K562 (cell line): ENCODE results near the gene TTC5. TPM values are rescaled to one million over a fixed set of nuclear protein-coding genes. Genes with fewer than 3 reads are reported as not detected.
A peak's percentile ranks its signal among the peaks of the same experiment; 100 is the strongest.

Experiments used
- CBX2 ChIP-seq: fragments of 200-600 bp; sonication (generic); IDR thresholded peaks from one replicate; pipeline ENCODE4 v1.6.1; 2012; ENCODE audit warnings: mild to moderate bottlenecking, low read length, inconsistent platforms; ENCODE audit not compliant: insufficient read depth, poor library complexity, severe bottlenecking
- CHD4 ChIP-seq: fragments of 200-600 bp; sonication (generic); IDR thresholded peaks from 3 replicates; pipeline ENCODE4 v1.6.1; 2012; ENCODE audit warnings: low read depth, mild to moderate bottlenecking, mixed read lengths, low read length, inconsistent platforms; ENCODE audit not compliant: insufficient read depth, insufficient replicate concordance, poor library complexity, severe bottlenecking
- CXXC5 ChIP-seq: fragments of 250-450 bp; sonication (Bioruptor Pico); IDR thresholded peaks from 2 replicates; pipeline ENCODE4 v1.8.0; 2022; ENCODE audit warnings: inconsistent platforms, mild to moderate bottlenecking, moderate library complexity
- FOSL1 ChIP-seq: fragments of 200-800 bp; sonication (Bioruptor generic); conservative IDR thresholded peaks from 2 replicates; pipeline ENCODE4 v1.6.1; 2016; ENCODE audit warnings: missing genetic modification characterization, missing compliant biosample characterization
- GABPB1 ChIP-seq: sonication (generic); formaldehyde crosslinking; IDR thresholded peaks from 2 replicates; pipeline ENCODE4 v1.8.0; 2022; ENCODE audit warnings: mild to moderate bottlenecking, missing genetic modification reagents
- JUN ChIP-seq, 2 experiments: sonication (generic) in 1 of 2; formaldehyde crosslinking in 1 of 2; IDR thresholded peaks; 2 replicates each; pipeline versions ENCODE4 v1.6.1 to v1.8.0; 2012 to 2022; ENCODE audit warnings: borderline replicate concordance in 2 of 2, mild to moderate bottlenecking in 2 of 2, improper control_type of control experiment in 1 of 2, low read depth in 1 of 2, low read length in 1 of 2, missing genetic modification reagents in 1 of 2
- MEIS2 ChIP-seq: fragments of 450-650 bp; IDR thresholded peaks from 2 replicates; pipeline ENCODE4 v1.6.1; 2014; ENCODE audit warnings: mild to moderate bottlenecking; ENCODE audit not compliant: partially characterized antibody
- MYC ChIP-seq, 2 experiments: fragments of 250-450 bp in 1 of 2; sonication (Bioruptor Pico) in 1 of 2; IDR thresholded peaks; 2 replicates each; pipeline versions ENCODE4 v1.5.1 to v1.6.1; 2012 to 2021; ENCODE audit warnings: low read depth in 2 of 2, borderline replicate concordance in 1 of 2, improper control_type of control experiment in 1 of 2, low read length in 1 of 2, mild to moderate bottlenecking in 1 of 2, moderate library complexity in 1 of 2
- NBN ChIP-seq: fragments of 450-650 bp; IDR thresholded peaks from 2 replicates; pipeline ENCODE4 v1.6.1; 2016; ENCODE audit warnings: low read depth, mild to moderate bottlenecking
- NFIC ChIP-seq: fragments of 450-650 bp; IDR thresholded peaks from 2 replicates; pipeline ENCODE4 v1.6.1; 2017; ENCODE audit warnings: mild to moderate bottlenecking, inconsistent platforms
- PHF8 ChIP-seq: fragments of 200-600 bp; sonication (generic); IDR thresholded peaks from 2 replicates; pipeline ENCODE4 v1.6.1; 2012; ENCODE audit warnings: mixed run types, mild to moderate bottlenecking, inconsistent platforms, low read length, moderate library complexity, borderline replicate concordance
- POLR2A ChIP-seq: fragments of 450-650 bp; conservative IDR thresholded peaks from 2 replicates; pipeline ENCODE4 v1.6.1; 2016
- POLR3A ChIP-seq: IDR thresholded peaks from 2 replicates; pipeline ENCODE4 v1.6.1; 2011; ENCODE audit warnings: borderline replicate concordance, mild to moderate bottlenecking, moderate library complexity; ENCODE audit not compliant: insufficient read length, insufficient read depth; ENCODE audit errors: extremely low read depth
- TEAD1 ChIP-seq, 2 experiments: fragments of 450-650 bp in 1 of 2; sonication (generic) in 1 of 2; formaldehyde crosslinking; IDR thresholded peaks; 2 replicates each; pipeline versions ENCODE4 v1.4.0 to v1.8.0; 2020 to 2022; ENCODE audit warnings: mild to moderate bottlenecking in 2 of 2, missing genetic modification reagents in 1 of 2
- ZNF384 ChIP-seq: IDR thresholded peaks from 2 replicates; pipeline ENCODE4 v1.6.1; 2012; ENCODE audit warnings: low read depth, low read length, improper control_type of control experiment
- ZNF395 ChIP-seq: fragments of 200-800 bp; sonication (Bioruptor generic); IDR thresholded peaks from 2 replicates; pipeline ENCODE4 v1.6.1; 2017; ENCODE audit warnings: missing genetic modification characterization, missing compliant biosample characterization
- polyA plus RNA-seq, 8 experiments: library from polyadenylated mRNA; depleted of rRNA in 4 of 8; stranded (reverse) in 5 of 8; unstranded in 3 of 8; fragments of >200 nt; fragmentation: Nextera tagmentation in 2 of 8; fragmentation: Illumina TruSeq in 1 of 8; extraction: Ambion mirVana in 2 of 8; extraction: Trizol in 1 of 8; gene quantifications; 2 replicates each; pipeline versions ENCODE4 v1.2.1 to v1.2.3, GENCODE V29; 2011 to 2014; ENCODE audit warnings: inconsistent platforms in 1 of 8, missing spikeins in 1 of 8
- total RNA-seq, 7 experiments: library from RNA; depleted of rRNA in 6 of 7; stranded (reverse); fragments of >200 nt in 6 of 7; fragmentation: Illumina TruSeq in 2 of 7; extraction: Trizol in 2 of 7; gene quantifications; 2 replicates each; pipeline versions ENCODE4 v1.2.1 to v1.2.3, GENCODE V29; 2011 to 2021; ENCODE audit warnings: low replicate concordance in 1 of 7
- TF ChIP-seq, protein P1 (sequence below), 2 experiments: fragments of 450-650 bp; IDR thresholded peaks; 2 replicates each; pipeline ENCODE4 v1.6.1; 2018; ENCODE audit warnings: mild to moderate bottlenecking in 2 of 2, low read depth in 1 of 2; ENCODE audit not compliant: partially characterized antibody in 2 of 2

The TTC5 gene
- total and polyA plus RNA-seq, 9 of the 15 experiments (the other 6 are each of a cell fraction or from before 2014, with no cell fraction given) = 4.8 to 17.1 (median 7.5) TPM

GRCh38 chr14:20343092-20343861, 37.5 kb upstream of the TTC5 start, which contains the start of gene PARP2 (continued):
- TF ChIP-seq POLR3A (peak; percentile 79), ZNF384 (peak; percentile 38; the same call in 1 of the 2 replicates), POLR2A (peak; percentile 97), TEAD1 (CRISPR knock-in tag; IDR thresholded peaks at IDR 0.05) (peak in 1 of 2 experiments; percentile 96; a peak in 2 of 4 replicates), GABPB1 (CRISPR knock-in tag) (peak; percentile 41), JUN (IDR thresholded peaks at IDR 0.05; ENCODE audit: borderline replicate concordance, low read depth, low read length) (peak; percentile 72; the same call in 1 of the 2 replicates), JUN (CRISPR knock-in tag; IDR thresholded peaks at IDR 0.05; ENCODE audit: borderline replicate concordance) (no peak), NFIC (peak; percentile 34; the same call in 1 of the 2 replicates), ZNF395 (CRISPR knock-in tag) (peak; percentile 39; the same call in 1 of the 2 replicates), PHF8 (peak; percentile 61; the same call in 1 of the 2 replicates), NBN (peak; percentile 25; the same call in 1 of the 2 replicates), MYC (IDR thresholded peaks at IDR 0.05; ENCODE audit: low read depth, low read length) (peak; percentile 63; the same call in 1 of the 2 replicates), MYC (CRISPR knock-in tag; IDR thresholded peaks at IDR 0.05; ENCODE audit: borderline replicate concordance, low read depth) (no peak), FOSL1 (tag) (peak; percentile 27), CHD4 (no peak), CXXC5 (CRISPR knock-in tag) (peak; percentile 66; the same call in 1 of the 2 replicates), CBX2 (no peak), MEIS2 (peak; percentile 74)
- TF ChIP-seq, protein P1, sequence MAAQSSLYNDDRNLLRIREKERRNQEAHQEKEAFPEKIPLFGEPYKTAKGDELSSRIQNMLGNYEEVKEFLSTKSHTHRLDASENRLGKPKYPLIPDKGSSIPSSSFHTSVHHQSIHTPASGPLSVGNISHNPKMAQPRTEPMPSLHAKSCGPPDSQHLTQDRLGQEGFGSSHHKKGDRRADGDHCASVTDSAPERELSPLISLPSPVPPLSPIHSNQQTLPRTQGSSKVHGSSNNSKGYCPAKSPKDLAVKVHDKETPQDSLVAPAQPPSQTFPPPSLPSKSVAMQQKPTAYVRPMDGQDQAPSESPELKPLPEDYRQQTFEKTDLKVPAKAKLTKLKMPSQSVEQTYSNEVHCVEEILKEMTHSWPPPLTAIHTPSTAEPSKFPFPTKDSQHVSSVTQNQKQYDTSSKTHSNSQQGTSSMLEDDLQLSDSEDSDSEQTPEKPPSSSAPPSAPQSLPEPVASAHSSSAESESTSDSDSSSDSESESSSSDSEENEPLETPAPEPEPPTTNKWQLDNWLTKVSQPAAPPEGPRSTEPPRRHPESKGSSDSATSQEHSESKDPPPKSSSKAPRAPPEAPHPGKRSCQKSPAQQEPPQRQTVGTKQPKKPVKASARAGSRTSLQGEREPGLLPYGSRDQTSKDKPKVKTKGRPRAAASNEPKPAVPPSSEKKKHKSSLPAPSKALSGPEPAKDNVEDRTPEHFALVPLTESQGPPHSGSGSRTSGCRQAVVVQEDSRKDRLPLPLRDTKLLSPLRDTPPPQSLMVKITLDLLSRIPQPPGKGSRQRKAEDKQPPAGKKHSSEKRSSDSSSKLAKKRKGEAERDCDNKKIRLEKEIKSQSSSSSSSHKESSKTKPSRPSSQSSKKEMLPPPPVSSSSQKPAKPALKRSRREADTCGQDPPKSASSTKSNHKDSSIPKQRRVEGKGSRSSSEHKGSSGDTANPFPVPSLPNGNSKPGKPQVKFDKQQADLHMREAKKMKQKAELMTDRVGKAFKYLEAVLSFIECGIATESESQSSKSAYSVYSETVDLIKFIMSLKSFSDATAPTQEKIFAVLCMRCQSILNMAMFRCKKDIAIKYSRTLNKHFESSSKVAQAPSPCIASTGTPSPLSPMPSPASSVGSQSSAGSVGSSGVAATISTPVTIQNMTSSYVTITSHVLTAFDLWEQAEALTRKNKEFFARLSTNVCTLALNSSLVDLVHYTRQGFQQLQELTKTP (IDR thresholded peaks at IDR 0.05; ENCODE audit: low read depth in 1 of 2, partially characterized antibody in 2 of 2) = peak in 1 of 2 experiments; percentile 84
